Measurements from ENCODE around the gene CAV2. TPM values are rescaled to one million over a fixed set of nuclear protein-coding genes. Genes with fewer than 3 reads are reported as not detected.

Gene CAV2
- total RNA-seq, 1 donor from 2014 or later: 239 TPM

DNA sequence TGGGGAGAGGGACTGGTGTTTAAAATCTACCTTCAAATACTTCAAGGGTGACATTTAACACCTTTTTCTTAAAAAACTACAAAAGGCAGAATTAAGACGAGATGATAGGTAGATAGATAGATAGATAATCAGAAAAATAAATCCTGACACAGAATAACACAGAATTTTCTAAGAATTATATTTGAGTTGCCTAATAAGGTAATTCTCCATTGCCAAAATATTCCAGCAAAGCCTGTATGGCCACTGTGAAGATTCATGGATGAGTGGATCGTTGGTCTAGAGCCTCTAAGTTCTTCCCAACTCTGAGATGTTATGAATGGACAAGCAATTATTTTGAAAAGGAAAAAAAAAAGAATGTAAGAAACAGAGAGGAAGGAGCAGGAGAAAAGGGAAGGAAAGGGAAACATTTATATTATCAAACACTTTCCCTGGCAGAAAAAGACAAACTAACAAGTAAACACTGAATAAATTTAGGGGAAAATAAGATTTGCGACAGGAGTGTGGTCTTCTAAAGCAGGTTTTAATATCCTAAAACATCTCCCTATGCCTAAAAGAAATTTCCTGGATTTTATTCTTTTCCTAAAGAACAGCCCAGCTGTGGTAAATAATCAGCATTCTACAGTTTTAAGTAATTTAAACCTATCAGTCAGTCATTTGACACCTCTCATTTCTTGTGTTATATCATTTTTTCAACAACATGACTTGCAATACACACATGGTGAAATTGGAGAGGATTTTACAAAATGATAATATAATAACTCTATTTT is 7.5 kb upstream of the CAV2 start:
- intact Hi-C loops (cut with DNase I): no loop called here

DNA sequence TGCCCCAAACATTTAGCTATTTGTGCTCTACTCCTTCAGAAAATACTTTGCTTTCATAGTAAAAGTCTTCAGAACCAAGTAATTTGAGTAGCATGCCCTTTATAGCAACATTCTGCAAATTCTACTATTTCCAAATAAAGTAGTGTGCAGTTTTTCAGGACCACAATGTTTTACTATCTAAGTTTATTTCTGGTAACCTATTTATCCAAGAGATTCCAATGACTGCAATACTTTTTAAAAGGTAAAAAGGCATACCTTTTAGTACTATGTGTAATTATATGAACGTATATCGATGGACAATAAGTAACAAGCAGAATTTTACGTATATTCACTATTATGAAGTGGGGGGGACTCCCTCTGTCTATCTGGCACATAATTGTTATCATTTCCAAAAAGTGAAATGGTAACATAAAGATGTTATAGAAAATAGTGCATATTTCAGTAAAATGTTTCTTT is 6.9 kb upstream of the CAV2 start:
- intact Hi-C loops (cut with DNase I): no loop called here
- ATAC-seq: no peak
- no peak for DNase-seq (ENCODE audit: missing footprints)

More for the DNA sequence above, 7.5 kb upstream of the CAV2 start:
- DNase-seq (ENCODE audit: missing footprints) (no peak), ATAC-seq (no peak)

DNA sequence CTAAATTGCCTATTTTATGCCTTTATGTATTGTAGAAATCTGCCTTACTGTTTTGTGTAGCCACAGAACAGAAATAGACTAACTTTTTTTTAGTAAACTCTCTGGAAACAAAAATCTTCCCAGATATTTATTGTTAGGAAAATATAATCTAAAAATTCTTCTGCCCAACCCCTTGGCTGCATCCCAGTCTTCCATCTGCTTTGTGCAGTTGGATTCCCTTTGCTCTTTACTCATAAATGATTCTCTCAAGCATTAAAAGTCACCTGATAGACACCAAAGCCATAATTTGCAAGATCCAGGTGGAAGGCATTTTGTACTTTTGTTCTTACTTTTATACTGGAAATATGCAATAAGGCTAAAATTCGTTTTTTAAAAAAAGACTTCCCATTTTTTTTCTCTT is 6.1 kb upstream of the CAV2 start:
- DNase-seq (ENCODE audit: missing footprints) (no peak), ATAC-seq (no peak)
- intact Hi-C loops (cut with DNase I): no loop called here

DNA sequence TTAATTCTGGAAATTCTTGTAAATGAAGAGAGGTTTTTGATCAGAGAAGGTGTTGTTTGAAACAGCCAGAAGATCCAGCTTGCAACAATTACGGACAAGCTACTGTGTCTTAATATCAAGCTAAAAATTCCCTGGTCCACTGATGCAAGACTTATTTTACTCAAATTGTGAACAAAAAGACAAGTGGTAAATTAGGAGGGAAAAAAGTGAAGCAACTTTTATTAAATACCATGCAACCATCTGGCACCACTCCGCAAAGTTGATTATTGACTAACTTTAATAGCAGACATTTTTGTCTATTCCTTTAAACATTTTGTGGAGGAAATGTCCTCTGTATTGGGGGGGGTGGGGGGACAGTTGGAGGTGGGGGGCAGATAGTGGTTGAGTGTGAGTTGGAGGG is 5.1 kb upstream of the CAV2 start:
- ATAC-seq (no peak), DNase-seq (ENCODE audit: missing footprints) (no peak)
- intact Hi-C loops (cut with DNase I): loop anchor here (2.0 kb wide), 1 partner anchor 40 kb away; no protein-coding TSS in a partner anchor

DNA sequence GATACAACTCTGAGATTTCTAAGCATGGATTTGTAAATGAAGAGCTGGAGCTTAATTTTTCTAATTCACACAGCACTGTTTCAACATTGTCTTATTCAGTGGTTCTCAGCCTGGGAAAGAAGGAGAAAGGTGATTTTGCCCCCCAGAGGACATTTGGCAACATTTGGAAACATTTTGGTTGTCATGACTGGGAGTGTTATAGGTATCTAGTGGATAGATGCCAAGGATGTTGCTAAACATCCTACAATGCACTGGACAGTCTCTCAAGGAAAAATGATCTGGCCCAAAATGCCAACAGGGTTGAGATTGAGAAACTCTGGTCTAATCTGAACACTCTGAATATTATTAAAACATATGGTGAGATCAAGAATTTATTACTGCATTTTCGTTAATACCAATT is 3.8 kb upstream of the CAV2 start:
- ATAC-seq (no peak), DNase-seq (ENCODE audit: missing footprints) (no peak)
- intact Hi-C loops (cut with DNase I): loop anchor here (2.0 kb wide), 1 partner anchor 41 kb away; no protein-coding TSS in a partner anchor

DNA sequence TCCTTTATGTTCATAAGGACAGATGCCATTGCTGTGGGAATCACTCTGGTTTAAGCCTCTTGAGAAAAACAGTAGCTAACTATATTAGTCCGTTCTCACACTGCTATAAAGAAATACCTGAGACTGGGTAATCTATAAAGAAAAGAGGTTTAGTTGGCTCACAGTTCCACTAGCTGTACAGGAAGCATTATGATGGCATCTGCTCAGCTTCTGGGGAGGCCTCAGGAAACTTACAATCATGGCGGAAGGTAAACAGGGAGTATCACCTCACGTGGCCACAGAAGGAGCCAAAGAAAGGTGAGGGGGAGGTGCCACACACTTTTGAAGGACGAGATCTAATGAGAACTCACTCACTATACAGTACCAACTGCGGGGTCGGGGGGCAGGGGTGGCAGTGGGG is 2.9 kb upstream of the CAV2 start:
- DNase-seq (ENCODE audit: missing footprints) (no peak), ATAC-seq (no peak)
- intact Hi-C loops (cut with DNase I): no loop called here

DNA sequence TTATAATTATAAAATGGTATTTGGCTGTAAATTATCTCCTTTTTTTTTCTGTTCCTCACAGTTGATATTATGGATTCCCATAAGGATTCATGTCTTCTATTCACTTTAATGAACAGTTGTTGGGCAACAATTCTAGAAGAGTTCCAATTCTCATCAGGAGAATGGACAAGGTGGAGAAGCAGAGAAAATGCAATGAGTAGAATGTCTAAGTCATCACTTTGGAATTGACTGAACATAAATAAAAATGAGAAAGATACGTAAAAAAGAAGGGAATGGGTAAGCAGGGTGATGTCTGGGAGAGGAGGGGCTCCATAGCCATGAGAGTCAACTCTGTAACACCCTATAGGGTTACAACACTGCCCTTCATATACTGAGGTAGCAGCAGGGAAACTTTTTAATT is 1.8 kb upstream of the CAV2 start:
- no peak for ATAC-seq
- DNase-seq (ENCODE audit: missing footprints): no peak
- intact Hi-C loops (cut with DNase I): no loop called here

DNA sequence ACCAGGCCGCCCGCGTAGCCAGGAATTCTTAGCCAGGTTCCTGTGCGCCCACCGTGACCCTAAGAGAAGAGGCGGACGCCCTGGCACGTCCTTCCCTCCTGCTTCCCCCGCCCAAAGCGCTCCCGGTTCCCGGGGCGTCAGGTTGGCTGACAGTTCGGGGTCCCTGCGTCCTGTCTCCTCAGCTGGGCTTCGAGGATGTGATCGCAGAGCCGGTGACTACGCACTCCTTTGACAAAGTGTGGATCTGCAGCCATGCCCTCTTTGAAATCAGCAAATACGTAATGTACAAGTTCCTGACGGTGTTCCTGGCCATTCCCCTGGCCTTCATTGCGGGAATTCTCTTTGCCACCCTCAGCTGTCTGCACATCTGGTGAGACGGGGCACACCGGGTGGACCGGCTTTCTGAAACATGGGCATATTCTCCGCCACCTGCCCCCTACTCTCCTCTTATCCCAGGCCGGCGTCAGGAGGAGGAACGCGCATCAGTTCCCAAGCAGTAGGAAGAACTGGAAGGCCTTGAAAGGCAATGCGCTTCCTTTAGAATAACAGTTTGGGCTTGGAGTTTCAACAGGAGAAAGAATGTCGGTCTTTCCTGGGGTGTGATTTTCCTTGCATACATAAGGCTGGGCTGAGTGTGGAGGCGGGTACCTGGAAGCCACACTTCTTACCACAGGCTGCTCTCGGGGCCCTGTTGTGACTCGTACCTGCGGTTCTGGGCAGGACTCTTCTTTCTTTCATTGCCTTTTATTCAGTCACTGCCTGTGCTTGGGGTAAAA is 728 bp downstream of the CAV2 start:
- intact Hi-C loops (cut with DNase I): no loop called here

DNA sequence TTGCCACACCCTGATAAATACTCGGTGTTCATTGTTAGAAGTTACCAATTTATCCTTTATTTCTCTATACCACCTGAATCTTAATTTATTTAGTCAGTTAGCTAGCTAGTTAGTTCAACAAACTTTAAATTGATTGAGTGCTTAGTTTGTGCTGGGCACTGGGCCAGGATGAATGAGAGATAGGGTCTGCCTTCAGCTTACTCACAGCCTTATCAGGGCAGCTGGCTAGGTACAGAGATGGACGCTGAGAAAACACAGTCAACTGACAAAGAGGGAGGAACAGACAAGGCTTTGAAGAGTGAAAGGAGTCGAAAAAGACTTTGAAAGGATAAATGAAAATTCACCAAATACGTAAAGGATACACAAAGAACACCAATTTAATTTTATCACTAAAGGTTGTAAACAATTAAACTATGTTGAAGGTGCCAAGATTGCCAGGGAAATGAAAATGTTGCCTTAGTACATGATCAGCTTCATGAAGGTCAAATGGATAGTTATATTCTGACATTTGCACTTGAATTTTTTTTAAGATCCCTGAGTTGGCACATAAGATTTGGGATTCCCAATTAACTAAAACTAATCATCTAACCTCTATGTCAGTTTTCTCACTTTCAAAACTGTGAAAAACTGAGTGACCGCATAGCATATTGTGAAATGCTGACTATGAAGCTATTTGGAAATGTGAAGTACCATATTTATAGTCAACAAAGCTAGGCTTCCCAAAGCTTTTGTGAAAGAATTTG is 2.1 kb downstream of the CAV2 start:
- DNase-seq (ENCODE audit: missing footprints) (no peak), ATAC-seq (no peak)
- intact Hi-C loops (cut with DNase I): loop anchor here (1.0 kb wide), 1 partner anchor 23 kb away; no protein-coding TSS in a partner anchor

More for the DNA sequence above, 728 bp downstream of the CAV2 start:
- ATAC-seq: peak; percentile 56
- peak; percentile 68 for DNase-seq (ENCODE audit: missing footprints)

DNA sequence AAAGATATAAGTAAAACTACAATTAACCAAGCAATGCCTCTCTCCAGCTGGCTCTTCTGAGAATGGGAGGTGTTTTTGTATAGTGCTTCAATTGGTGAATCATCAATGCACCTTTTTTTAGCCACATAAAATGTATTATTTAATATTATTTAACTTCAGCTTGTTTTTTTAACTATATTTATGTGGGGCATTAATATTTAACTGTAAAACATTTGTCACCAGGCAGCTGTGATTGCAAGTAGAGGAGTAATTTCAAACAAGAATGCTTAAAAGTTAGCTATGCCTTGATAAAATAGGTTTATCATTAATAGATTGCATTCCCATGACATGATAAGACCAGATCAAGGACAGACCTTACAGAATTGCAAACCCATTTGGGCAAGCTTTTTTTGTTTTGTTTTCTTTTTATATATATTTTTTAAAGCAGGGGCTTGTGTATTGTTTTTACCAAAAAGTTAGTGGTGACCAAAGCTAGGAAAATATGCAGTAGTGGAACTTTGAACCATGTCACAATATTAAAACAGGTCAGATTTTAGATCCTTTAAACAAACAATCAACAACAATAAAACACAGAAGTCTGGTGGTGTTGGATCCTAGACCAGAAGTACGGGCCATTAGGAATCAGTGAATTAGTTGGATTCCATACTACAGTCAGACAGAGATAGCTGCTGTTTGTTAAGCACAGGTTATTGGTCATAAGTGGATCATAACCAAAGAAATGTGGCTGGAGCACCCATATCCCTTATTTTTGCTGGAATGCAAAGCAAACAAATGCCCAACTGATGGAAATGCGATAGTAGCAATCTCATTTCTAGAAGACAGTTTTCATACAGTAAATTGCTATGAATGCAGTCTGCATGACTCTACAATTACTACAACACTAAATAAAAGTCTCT is 2.9 kb downstream of the CAV2 start:
- DNase-seq (ENCODE audit: missing footprints): no peak
- ATAC-seq: no peak
- intact Hi-C loops (cut with DNase I): no loop called here

DNA sequence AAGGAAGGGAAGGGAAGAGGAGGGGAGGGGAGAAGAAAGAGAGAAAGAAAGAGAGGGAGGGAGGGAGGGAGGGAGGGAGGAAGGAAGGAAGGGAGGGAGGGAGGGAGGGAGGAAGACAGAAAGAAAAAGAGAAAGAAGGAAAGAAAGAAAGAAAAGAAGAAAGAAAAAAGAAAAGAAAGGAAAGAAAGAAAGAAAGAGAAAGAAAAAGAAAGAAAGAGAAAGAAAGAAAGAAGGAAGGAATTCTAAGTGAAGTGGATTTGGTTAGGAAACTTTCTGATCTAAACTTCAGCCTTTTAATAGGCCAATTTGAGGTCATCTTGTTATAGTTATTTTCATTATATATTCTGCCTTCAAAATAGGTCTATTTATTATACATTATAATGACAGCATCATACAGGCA is 4.3 kb downstream of the CAV2 start:
- DNase-seq (ENCODE audit: missing footprints) (no peak), ATAC-seq (no peak)
- intact Hi-C loops (cut with DNase I): no loop called here

DNA sequence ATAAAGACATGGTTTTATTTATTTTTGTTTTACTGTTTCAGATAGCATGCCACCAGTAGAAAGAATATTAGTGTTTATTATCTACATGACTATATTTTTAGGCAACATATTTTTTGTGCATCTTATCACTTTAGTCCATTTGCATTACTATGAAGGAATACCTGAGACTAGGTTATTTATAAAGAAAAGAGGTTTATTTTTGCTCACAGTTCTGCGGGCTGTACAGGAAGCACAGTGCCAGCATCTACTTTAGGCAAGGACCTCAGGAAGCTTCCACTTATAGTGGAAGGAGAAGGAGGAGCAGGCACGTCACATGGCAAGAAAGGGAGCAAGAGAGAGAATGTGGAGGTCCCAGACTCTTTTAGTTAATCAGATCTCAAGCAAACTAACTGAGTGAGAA is 5.7 kb downstream of the CAV2 start:
- DNase-seq (ENCODE audit: missing footprints) (no peak), ATAC-seq (no peak)
- intact Hi-C loops (cut with DNase I): no loop called here

DNA sequence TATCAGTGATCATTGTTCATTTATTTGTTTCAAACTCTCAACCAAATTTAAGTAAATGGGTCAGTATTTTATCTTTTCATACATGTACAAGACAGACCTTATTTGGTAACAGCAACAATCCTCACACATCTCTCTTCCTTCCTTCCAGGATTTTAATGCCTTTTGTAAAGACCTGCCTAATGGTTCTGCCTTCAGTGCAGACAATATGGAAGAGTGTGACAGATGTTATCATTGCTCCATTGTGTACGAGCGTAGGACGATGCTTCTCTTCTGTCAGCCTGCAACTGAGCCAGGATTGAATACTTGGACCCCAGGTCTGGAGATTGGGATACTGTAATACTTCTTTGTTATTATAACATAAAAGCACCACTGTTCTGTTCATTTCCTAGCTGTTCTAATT is 6.3 kb downstream of the CAV2 start:
- intact Hi-C loops (cut with DNase I): no loop called here
- DNase-seq (ENCODE audit: missing footprints): no peak
- ATAC-seq: no peak

DNA sequence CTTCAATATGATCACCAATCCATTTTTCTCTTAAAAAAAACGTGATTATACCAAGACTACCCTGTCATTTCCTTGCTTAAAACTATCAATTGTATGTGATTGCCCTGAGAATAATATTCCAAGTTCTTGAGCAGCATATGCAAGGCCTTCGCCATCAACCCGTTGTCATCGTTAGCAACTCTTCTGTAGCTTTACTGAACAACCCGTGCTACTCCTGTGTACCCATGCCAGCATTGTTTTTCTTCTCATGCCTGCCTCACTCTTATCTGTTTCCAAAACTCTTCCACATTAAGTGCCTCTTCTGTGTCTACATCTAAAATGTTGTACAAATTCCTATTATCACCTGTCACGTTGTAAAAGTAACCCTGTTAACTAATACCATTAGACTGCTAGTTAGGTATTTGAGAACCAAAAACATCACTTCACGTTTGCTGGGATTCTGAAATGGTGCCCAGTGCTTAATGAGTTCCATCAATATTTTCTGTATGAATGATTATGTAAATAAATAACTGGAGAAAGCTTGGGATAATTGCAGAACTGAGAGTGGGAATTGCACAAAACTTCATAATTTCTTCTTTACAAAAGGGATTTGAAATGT is 10.5 kb downstream of the CAV2 start:
- ATAC-seq (no peak), DNase-seq (ENCODE audit: missing footprints) (no peak)
- intact Hi-C loops (cut with DNase I): loop anchor here (5.0 kb wide), 1 partner anchor 158 kb away; no protein-coding TSS in a partner anchor

DNA sequence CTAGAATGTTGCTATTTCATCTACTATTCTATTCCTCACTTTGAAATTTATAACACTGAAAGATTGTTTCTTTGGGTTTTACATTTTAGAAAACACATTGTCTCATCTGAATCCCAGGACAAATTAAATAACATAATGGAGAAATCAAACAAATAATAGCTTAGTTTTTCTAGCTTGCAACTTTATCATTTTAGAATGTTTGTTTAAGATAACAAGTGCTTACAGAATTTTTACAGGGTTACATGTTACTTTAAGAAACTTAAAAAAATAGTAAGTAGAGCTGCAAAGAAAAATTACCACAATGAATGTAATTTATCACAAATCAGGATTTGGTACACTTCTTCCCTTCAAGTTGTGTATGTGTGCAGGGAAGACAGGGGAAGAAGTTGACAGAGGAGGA is 11.3 kb downstream of the CAV2 start:
- DNase-seq (ENCODE audit: missing footprints) (no peak), ATAC-seq (no peak)
- intact Hi-C loops (cut with DNase I): loop anchor here (5.0 kb wide), 1 partner anchor 158 kb away; no protein-coding TSS in a partner anchor

DNA sequence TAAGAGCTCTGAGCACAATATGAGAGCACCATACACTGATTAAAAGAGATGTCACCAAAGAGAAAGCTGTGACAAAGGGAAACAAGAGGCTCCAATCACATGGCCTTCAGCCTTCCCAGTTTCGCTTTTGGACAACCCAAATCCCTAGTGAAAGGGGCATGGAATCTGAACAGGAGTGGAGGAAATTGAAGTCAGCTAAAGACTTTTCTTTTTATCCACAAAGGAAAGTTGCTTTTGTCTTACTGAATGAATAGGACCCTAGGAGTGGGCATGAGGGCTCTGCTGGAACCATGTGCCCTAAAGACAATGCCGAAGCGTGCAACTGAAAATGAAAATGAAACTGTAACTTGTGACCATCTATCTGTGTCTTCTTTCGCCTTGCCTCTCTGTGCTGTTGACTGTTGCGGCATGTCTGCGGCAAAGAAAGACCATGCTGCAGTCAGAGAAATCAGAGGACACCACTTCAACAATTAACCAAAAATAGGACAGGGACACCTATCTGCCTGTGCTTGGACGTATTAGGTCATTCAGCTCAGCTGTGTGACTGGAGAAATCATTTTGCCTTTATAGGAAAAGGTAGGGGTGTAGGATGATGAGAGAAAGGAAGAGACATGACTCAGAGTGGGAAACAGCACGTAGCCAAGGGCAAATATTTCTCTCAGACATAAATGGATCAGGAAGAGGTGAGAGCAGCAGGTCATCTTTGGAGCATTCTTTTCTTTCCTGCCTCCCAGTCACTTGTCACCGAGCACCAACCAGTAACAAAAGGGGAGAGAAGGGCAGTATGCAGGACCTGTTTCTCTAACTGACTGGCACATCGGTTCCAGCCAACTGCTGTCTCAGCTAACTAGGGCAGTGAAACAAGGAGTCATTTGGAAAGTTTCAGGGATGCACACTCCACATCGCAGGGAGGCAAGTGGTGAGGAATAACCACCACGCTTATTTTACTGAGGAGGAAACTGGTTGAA is 12.3 kb downstream of the CAV2 start:
- DNase-seq (ENCODE audit: missing footprints) (no peak), ATAC-seq (peak; percentile 93)
- intact Hi-C loops (cut with DNase I): loop anchor here (1.0 to 5.0 kb wide), 2 partner anchors 12 to 160 kb away; no protein-coding TSS in a partner anchor
